ENCODE results near the gene POU3F3. TPM values are rescaled to one million over a fixed set of nuclear protein-coding genes. Genes with fewer than 3 reads are reported as not detected.

The POU3F3 gene
- polyA plus RNA-seq, 3 donors: not detected

GRCh38 chr2:104866883-104867812, 13.2 kb downstream of the POU3F3 start:
- H3K9me3 Mint-ChIP-seq: peaks cover 0 to 38% (median 9%) of the 10 kb centered on the region in 7 donors
- TF ChIP-seq, protein P1, sequence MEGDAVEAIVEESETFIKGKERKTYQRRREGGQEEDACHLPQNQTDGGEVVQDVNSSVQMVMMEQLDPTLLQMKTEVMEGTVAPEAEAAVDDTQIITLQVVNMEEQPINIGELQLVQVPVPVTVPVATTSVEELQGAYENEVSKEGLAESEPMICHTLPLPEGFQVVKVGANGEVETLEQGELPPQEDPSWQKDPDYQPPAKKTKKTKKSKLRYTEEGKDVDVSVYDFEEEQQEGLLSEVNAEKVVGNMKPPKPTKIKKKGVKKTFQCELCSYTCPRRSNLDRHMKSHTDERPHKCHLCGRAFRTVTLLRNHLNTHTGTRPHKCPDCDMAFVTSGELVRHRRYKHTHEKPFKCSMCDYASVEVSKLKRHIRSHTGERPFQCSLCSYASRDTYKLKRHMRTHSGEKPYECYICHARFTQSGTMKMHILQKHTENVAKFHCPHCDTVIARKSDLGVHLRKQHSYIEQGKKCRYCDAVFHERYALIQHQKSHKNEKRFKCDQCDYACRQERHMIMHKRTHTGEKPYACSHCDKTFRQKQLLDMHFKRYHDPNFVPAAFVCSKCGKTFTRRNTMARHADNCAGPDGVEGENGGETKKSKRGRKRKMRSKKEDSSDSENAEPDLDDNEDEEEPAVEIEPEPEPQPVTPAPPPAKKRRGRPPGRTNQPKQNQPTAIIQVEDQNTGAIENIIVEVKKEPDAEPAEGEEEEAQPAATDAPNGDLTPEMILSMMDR (IDR thresholded peaks at IDR 0.05): no peak
- H3K4me3 ChIP-seq (replicated peaks in 1 of 3; ENCODE audit: low read depth in 2 of 3, low read length in 3 of 3): no peak overlapping the region

GRCh38 chr2:104867813-104868504, 14.0 kb downstream of the POU3F3 start:
- Histone ChIP-seq H3K79me2 (ENCODE audit: insufficient read depth, low read length) (no peaks in the 10 kb centered on the region), H3K36me3 (replicated peaks in 1 of 2; ENCODE audit: control insufficient read depth in 1 of 2, insufficient read depth in 2 of 2, low read length in 2 of 2) (no peaks in the 10 kb centered on the region), H3K4me3 (replicated peaks in 1 of 3; ENCODE audit: low read depth in 2 of 3, low read length in 3 of 3) (no peak overlapping the region), H3K9ac (ENCODE audit: insufficient read depth, low read length, poor library complexity, severe bottlenecking) (no peak overlapping the region), H4K20me1 (ENCODE audit: insufficient read depth, low read length) (no peaks in the 10 kb centered on the region), H3K4me2 (replicated peaks; ENCODE audit: extremely low read depth, low read length, poor library complexity, severe bottlenecking) (no peak overlapping the region), H3K9me3 (replicated peaks in 1 of 2; ENCODE audit: control insufficient read depth in 1 of 2, insufficient read depth in 1 of 2, low read length in 2 of 2) (peaks cover 0 to 86% of the 10 kb centered on the region in 2 donors), H2AFZ (ENCODE audit: insufficient read depth, low read depth, low read length, poor library complexity, severe bottlenecking) (no peak overlapping the region), H3K27me3 (ENCODE audit: control insufficient read depth in 2 of 2, insufficient read depth in 2 of 2, low read length in 2 of 2) (peaks cover 84 to 100% of the 10 kb centered on the region in 2 donors), H3K4me1 (ENCODE audit: control insufficient read depth in 1 of 2, insufficient read depth in 2 of 2, low read length in 2 of 2) (peaks cover 13% of the 10 kb centered on the region in 2 donors), H3K27ac (ENCODE audit: low read depth in 1 of 2, low read length in 2 of 2) (no peak overlapping the region)
- peaks cover 0 to 41% (median 9%) of the 10 kb centered on the region in 7 donors for H3K9me3 Mint-ChIP-seq
- intact Hi-C loops (cut with micrococcal nuclease): no loop called here
- peaks cover 24% of the 10 kb centered on the region for H3K4me1 Mint-ChIP-seq
- no peak overlapping the region for H3K27ac Mint-ChIP-seq
- TF ChIP-seq, protein P1 (IDR thresholded peaks at IDR 0.05): no peak
- peaks cover 94 to 100% (median 100%) of the 10 kb centered on the region in 3 donors for H3K27me3 Mint-ChIP-seq (ENCODE audit: low read depth in 3 of 3)
- 19% methylated on average over 20 of the region's 33 CpGs for whole genome bisulfite sequencing (ENCODE audit: insufficient coverage)
- peak overlapping the region; percentile 4 to 69 for H3K4me3 Mint-ChIP-seq
- peaks cover 4 to 6% of the 10 kb centered on the region in 2 donors for H3K36me3 Mint-ChIP-seq
- no peak for DNase-seq

More at GRCh38 chr2:104866883-104867812, 13.2 kb downstream of the POU3F3 start:
- H3K27ac ChIP-seq (ENCODE audit: low read depth in 1 of 2, low read length in 2 of 2): no peak overlapping the region
- H3K27me3 Mint-ChIP-seq (ENCODE audit: low read depth in 3 of 3): peaks cover 95 to 100% (median 100%) of the 10 kb centered on the region in 3 donors
- H3K36me3 ChIP-seq (replicated peaks in 1 of 2; ENCODE audit: control insufficient read depth in 1 of 2, insufficient read depth in 2 of 2, low read length in 2 of 2): no peaks in the 10 kb centered on the region
- H3K4me1 ChIP-seq (ENCODE audit: control insufficient read depth in 1 of 2, insufficient read depth in 2 of 2, low read length in 2 of 2): peaks cover 7 to 9% of the 10 kb centered on the region in 2 donors
- DNase-seq: no peak
- no peaks in the 10 kb centered on the region for H3K79me2 ChIP-seq (ENCODE audit: insufficient read depth, low read length)
- no peaks in the 10 kb centered on the region for H4K20me1 ChIP-seq (ENCODE audit: insufficient read depth, low read length)
- peak overlapping the region; percentile 4 to 76 for H3K4me3 Mint-ChIP-seq
- H3K4me2 ChIP-seq (replicated peaks; ENCODE audit: extremely low read depth, low read length, poor library complexity, severe bottlenecking): no peak overlapping the region
- WGBS (ENCODE audit: insufficient coverage): 1% methylated on average over 46 of the region's 51 CpGs
- no peak overlapping the region for H3K27ac Mint-ChIP-seq
- peaks cover 5 to 8% of the 10 kb centered on the region in 2 donors for H3K36me3 Mint-ChIP-seq
- H3K4me1 Mint-ChIP-seq: peaks cover 19% of the 10 kb centered on the region
- H2AFZ ChIP-seq (ENCODE audit: insufficient read depth, low read depth, low read length, poor library complexity, severe bottlenecking): no peak overlapping the region
- no peak overlapping the region for H3K9ac ChIP-seq (ENCODE audit: insufficient read depth, low read length, poor library complexity, severe bottlenecking)
- peaks cover 0 to 88% of the 10 kb centered on the region in 2 donors for H3K9me3 ChIP-seq (replicated peaks in 1 of 2; ENCODE audit: control insufficient read depth in 1 of 2, insufficient read depth in 1 of 2, low read length in 2 of 2)
- intact Hi-C loops (cut with micrococcal nuclease): no loop called here
- peaks cover 83 to 99% of the 10 kb centered on the region in 2 donors for H3K27me3 ChIP-seq (ENCODE audit: control insufficient read depth in 2 of 2, insufficient read depth in 2 of 2, low read length in 2 of 2)
